ENCODE results near the gene CD1C.

The CD1C gene

GRCh38 chr1:158248771-158249170 is 41.0 kb upstream of the CD1C start:
- no peaks in the 10 kb centered on the region for H3F3A ChIP-seq (ENCODE audit: insufficient read depth, low read length)
- no peaks in the 10 kb centered on the region for H3K36me3 ChIP-seq (ENCODE audit: insufficient read depth, low read length)
- no peak overlapping the region for H3K4me2 ChIP-seq (ENCODE audit: low read length)
- no peak overlapping the region for H3K27ac ChIP-seq (ENCODE audit: low read depth, low read length, poor library complexity, severe bottlenecking)
- no peak for TF ChIP-seq EZH2 (IDR thresholded peaks at IDR 0.05; ENCODE audit: borderline replicate concordance, low read length)
- TF ChIP-seq, protein P1, sequence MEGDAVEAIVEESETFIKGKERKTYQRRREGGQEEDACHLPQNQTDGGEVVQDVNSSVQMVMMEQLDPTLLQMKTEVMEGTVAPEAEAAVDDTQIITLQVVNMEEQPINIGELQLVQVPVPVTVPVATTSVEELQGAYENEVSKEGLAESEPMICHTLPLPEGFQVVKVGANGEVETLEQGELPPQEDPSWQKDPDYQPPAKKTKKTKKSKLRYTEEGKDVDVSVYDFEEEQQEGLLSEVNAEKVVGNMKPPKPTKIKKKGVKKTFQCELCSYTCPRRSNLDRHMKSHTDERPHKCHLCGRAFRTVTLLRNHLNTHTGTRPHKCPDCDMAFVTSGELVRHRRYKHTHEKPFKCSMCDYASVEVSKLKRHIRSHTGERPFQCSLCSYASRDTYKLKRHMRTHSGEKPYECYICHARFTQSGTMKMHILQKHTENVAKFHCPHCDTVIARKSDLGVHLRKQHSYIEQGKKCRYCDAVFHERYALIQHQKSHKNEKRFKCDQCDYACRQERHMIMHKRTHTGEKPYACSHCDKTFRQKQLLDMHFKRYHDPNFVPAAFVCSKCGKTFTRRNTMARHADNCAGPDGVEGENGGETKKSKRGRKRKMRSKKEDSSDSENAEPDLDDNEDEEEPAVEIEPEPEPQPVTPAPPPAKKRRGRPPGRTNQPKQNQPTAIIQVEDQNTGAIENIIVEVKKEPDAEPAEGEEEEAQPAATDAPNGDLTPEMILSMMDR (IDR thresholded peaks at IDR 0.05; ENCODE audit: low read length) = no peak
- no peaks in the 10 kb centered on the region for H4K20me1 ChIP-seq (ENCODE audit: insufficient read depth, low read length)
- H3K27me3 ChIP-seq (ENCODE audit: insufficient read depth, low read length) = no peaks in the 10 kb centered on the region
- no peaks in the 10 kb centered on the region for H3K9me2 ChIP-seq (ENCODE audit: low read depth, low read length)
- H3K9me3 ChIP-seq (ENCODE audit: low read length) = no peaks in the 10 kb centered on the region
- no peak overlapping the region for H3K4me3 ChIP-seq (ENCODE audit: low read depth, low read length, poor library complexity, severe bottlenecking)
- no peaks in the 10 kb centered on the region for H3K79me2 ChIP-seq (ENCODE audit: insufficient read depth, low read length)
- H3K4me1 ChIP-seq (ENCODE audit: insufficient read depth, low read length, severe bottlenecking) = peaks cover 9% of the 10 kb centered on the region
- no peak overlapping the region for H3K9ac ChIP-seq (ENCODE audit: low read length)
- H2AFZ ChIP-seq (ENCODE audit: low read length) = no peak overlapping the region

DNA sequence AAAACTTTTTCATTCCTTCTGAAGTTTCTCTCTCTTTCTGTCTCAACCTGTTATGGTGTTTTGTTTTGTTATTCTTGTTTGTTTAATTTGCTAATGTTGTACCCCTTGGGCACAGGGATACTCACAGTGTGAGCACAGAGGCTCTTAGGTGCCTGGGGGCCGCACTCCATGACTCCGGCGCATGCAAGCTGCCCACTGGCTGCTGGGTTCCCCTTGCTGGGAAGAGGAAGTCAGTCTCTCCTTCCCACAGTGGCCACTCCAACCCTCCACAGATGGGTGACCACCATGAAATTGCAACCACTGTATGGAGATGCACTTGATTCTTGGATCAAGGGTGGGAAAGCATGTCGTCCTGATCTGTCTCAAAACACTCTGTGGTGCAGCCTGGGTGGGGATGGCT is 40.1 kb upstream of the CD1C start:
- H3K9me3 ChIP-seq (ENCODE audit: low read length) = no peaks in the 10 kb centered on the region
- H2AFZ ChIP-seq (ENCODE audit: low read length) = no peak overlapping the region
- peaks cover 9% of the 10 kb centered on the region for H3K4me1 ChIP-seq (ENCODE audit: insufficient read depth, low read length, severe bottlenecking)
- H3K4me2 ChIP-seq (ENCODE audit: low read length) = no peak overlapping the region
- TF ChIP-seq, protein P1 (IDR thresholded peaks at IDR 0.05; ENCODE audit: low read length) = no peak
- TF ChIP-seq EZH2 (IDR thresholded peaks at IDR 0.05; ENCODE audit: borderline replicate concordance, low read length) = no peak
- H3K27me3 ChIP-seq (ENCODE audit: insufficient read depth, low read length) = no peaks in the 10 kb centered on the region
- no peaks in the 10 kb centered on the region for H3K36me3 ChIP-seq (ENCODE audit: insufficient read depth, low read length)
- no peaks in the 10 kb centered on the region for H3K79me2 ChIP-seq (ENCODE audit: insufficient read depth, low read length)
- H4K20me1 ChIP-seq (ENCODE audit: insufficient read depth, low read length) = no peaks in the 10 kb centered on the region
- no peak overlapping the region for H3K9ac ChIP-seq (ENCODE audit: low read length)
- H3F3A ChIP-seq (ENCODE audit: insufficient read depth, low read length) = no peaks in the 10 kb centered on the region
- no peaks in the 10 kb centered on the region for H3K9me2 ChIP-seq (ENCODE audit: low read depth, low read length)
- no peak overlapping the region for H3K4me3 ChIP-seq (ENCODE audit: low read depth, low read length, poor library complexity, severe bottlenecking)
- H3K27ac ChIP-seq (ENCODE audit: low read depth, low read length, poor library complexity, severe bottlenecking) = no peak overlapping the region

GRCh38 chr1:158251163-158251562 is 38.6 kb upstream of the CD1C start:
- Histone ChIP-seq H3K9me2 (ENCODE audit: low read depth, low read length) (no peaks in the 10 kb centered on the region), H3K9me3 (ENCODE audit: low read length) (no peaks in the 10 kb centered on the region), H3F3A (ENCODE audit: insufficient read depth, low read length) (no peaks in the 10 kb centered on the region), H3K4me3 (ENCODE audit: low read depth, low read length, poor library complexity, severe bottlenecking) (no peak overlapping the region), H3K27me3 (ENCODE audit: insufficient read depth, low read length) (no peaks in the 10 kb centered on the region), H2AFZ (ENCODE audit: low read length) (no peak overlapping the region), H3K27ac (ENCODE audit: low read depth, low read length, poor library complexity, severe bottlenecking) (no peak overlapping the region), H4K20me1 (ENCODE audit: insufficient read depth, low read length) (no peaks in the 10 kb centered on the region), H3K79me2 (ENCODE audit: insufficient read depth, low read length) (no peaks in the 10 kb centered on the region), H3K9ac (ENCODE audit: low read length) (no peak overlapping the region), H3K4me1 (ENCODE audit: insufficient read depth, low read length, severe bottlenecking) (peaks cover 9% of the 10 kb centered on the region), H3K4me2 (ENCODE audit: low read length) (no peak overlapping the region), H3K36me3 (ENCODE audit: insufficient read depth, low read length) (no peaks in the 10 kb centered on the region)
- TF ChIP-seq, protein P1 (IDR thresholded peaks at IDR 0.05; ENCODE audit: low read length) = no peak
- no peak for TF ChIP-seq EZH2 (IDR thresholded peaks at IDR 0.05; ENCODE audit: borderline replicate concordance, low read length)
